ENCODE results near the gene NSDHL. TPM values are rescaled to one million over a fixed set of nuclear protein-coding genes. Genes with fewer than 3 reads are reported as not detected.

Gene NSDHL
- total and polyA plus RNA-seq, 7 donors, result 5.3 to 18.7 (median 9.1) TPM

DNA sequence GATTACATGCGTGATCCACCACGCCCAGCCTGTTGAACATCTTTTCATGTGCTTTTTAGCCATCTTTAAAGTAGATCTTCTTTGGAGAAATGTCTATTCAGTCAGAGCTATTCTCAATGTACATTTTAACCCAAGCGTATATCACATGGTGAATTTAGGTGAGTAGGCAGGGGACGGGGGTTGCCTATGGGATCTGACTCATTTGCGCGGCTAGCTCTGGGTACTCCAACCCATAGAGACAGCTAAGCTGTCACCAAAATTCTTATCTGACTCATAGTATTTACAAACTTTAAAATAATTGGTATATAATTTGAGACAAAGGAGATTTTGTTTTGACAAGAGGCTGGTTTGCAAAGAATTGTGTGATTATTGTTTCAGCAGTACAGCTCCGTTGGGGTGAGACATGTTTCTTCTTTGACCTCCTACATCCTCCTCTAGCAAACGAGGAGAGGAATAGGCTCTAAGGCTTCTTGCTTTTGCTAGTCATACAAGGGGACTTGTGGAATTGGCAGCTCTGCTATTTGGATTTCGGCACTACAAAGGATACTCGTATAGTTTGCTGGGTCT lies 12.0 kb downstream of the NSDHL start:
- intact Hi-C loops (cut with DNase I), result no loop called here
- DNase-seq (no peak), ATAC-seq (no peak)
- Histone ChIP-seq H3K9me3 (no peaks in the 10 kb centered on the region), H3K27ac (no peak overlapping the region), H3K27me3 (ENCODE audit: insufficient read depth in 3 of 3, low read length in 2 of 3) (peaks cover 0 to 5% (median 0%) of the 10 kb centered on the region in 3 donors), H3K36me3 (ENCODE audit: insufficient read depth in 1 of 2, low read depth in 1 of 2) (peaks cover 0 to 7% of the 10 kb centered on the region in 2 donors), H3K4me3 (no peak overlapping the region), H3K4me1 (no peaks in the 10 kb centered on the region)
- WGBS, 3 donors, result 90 to 97% (median 94%) methylated on average over 10 of the region's 10 CpGs
- TF ChIP-seq, protein P1, sequence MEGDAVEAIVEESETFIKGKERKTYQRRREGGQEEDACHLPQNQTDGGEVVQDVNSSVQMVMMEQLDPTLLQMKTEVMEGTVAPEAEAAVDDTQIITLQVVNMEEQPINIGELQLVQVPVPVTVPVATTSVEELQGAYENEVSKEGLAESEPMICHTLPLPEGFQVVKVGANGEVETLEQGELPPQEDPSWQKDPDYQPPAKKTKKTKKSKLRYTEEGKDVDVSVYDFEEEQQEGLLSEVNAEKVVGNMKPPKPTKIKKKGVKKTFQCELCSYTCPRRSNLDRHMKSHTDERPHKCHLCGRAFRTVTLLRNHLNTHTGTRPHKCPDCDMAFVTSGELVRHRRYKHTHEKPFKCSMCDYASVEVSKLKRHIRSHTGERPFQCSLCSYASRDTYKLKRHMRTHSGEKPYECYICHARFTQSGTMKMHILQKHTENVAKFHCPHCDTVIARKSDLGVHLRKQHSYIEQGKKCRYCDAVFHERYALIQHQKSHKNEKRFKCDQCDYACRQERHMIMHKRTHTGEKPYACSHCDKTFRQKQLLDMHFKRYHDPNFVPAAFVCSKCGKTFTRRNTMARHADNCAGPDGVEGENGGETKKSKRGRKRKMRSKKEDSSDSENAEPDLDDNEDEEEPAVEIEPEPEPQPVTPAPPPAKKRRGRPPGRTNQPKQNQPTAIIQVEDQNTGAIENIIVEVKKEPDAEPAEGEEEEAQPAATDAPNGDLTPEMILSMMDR (IDR thresholded peaks at IDR 0.05), result no peak

DNA sequence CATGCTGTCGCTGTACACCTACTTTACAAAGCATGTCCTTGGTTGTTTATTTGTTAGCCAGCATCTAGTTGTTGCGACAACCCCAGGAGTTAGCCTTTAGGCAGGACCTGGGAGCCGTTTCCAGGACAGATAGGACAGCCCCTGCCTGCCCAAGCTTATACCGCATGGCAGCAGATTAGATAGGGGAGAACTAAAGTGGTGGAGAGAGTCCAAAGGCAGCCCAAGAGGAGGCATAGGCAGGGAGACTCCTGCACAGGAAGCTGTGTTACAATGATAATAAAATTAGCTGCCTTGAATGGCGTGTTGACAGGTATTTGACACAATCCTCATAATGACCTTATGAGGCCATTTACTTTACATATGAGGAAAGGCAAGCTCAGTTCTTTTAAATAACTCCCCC lies 13.0 kb downstream of the NSDHL start:
- DNase-seq (no peak), ATAC-seq (no peak)
- no peaks in the 10 kb centered on the region for H3K9me3 ChIP-seq
- 77 to 90% (median 88%) methylated on average over 5 of the region's 5 CpGs for WGBS, 3 donors
- H3K4me3 ChIP-seq, result no peak overlapping the region
- no peak overlapping the region for H3K27ac ChIP-seq
- no peaks in the 10 kb centered on the region for H3K4me1 ChIP-seq
- TF ChIP-seq, protein P1 (IDR thresholded peaks at IDR 0.05), result no peak
- H3K36me3 ChIP-seq (ENCODE audit: insufficient read depth in 1 of 2, low read depth in 1 of 2), result peaks cover 0 to 7% of the 10 kb centered on the region in 2 donors
- intact Hi-C loops (cut with DNase I), result no loop called here
- peaks cover 0 to 5% (median 0%) of the 10 kb centered on the region in 3 donors for H3K27me3 ChIP-seq (ENCODE audit: insufficient read depth in 3 of 3, low read length in 2 of 3)

- TF ChIP-seq, protein P1 (IDR thresholded peaks at IDR 0.05), result no peak
- intact Hi-C loops (cut with DNase I), result no loop called here
- 72 to 92% (median 75%) methylated on average over 4 to 6 of the region's 6 CpGs for WGBS, 3 donors
- Histone ChIP-seq H3K36me3 (ENCODE audit: insufficient read depth in 1 of 2, low read depth in 1 of 2) (peaks cover 0 to 7% of the 10 kb centered on the region in 2 donors), H3K27me3 (ENCODE audit: insufficient read depth in 3 of 3, low read length in 2 of 3) (peaks cover 0 to 5% (median 0%) of the 10 kb centered on the region in 3 donors), H3K27ac (no peak overlapping the region), H3K4me1 (no peaks in the 10 kb centered on the region), H3K9me3 (no peaks in the 10 kb centered on the region), H3K4me3 (no peak overlapping the region)
- DNase-seq (no peak), ATAC-seq (no peak)
These were observed 13.4 kb downstream of the NSDHL start for GRCh38 chrX:152844256-152844655.

GRCh38 chrX:152845618-152846240 lies 14.9 kb downstream of the NSDHL start:
- Histone ChIP-seq H3K36me3 (ENCODE audit: insufficient read depth in 1 of 2, low read depth in 1 of 2) (peaks cover 0 to 7% of the 10 kb centered on the region in 2 donors), H3K9me3 (no peaks in the 10 kb centered on the region), H3K4me1 (no peaks in the 10 kb centered on the region), H3K27me3 (ENCODE audit: insufficient read depth in 3 of 3, low read length in 2 of 3) (peaks cover 0 to 5% (median 0%) of the 10 kb centered on the region in 3 donors), H3K4me3 (no peak overlapping the region), H3K27ac (no peak overlapping the region)
- intact Hi-C loops (cut with DNase I), result no loop called here
- DNase-seq (no peak), ATAC-seq (no peak)
- WGBS, 3 donors, result 80 to 88% (median 84%) methylated on average over 17 of the region's 17 CpGs
- TF ChIP-seq, protein P1 (IDR thresholded peaks at IDR 0.05), result no peak
